GM13976 (cell line): ENCODE data around the gene TMBIM4.

ENCODE experiments used
- DNase-seq: peaks from one replicate; pipeline ENCODE4 v3.0.0; 2012; ENCODE audit warnings: low spot score
- CTCF ChIP-seq: IDR thresholded peaks from 2 replicates; pipeline ENCODE4 v1.5.1; 2012; ENCODE audit warnings: borderline replicate concordance, mild to moderate bottlenecking; ENCODE audit not compliant: insufficient read depth; ENCODE audit errors: extremely low read depth, missing control alignments, control extremely low read depth
- in situ Hi-C: fragments of 300-500 bp; cut with MboI; formaldehyde crosslinking; loops from one replicate; pipeline ENCODE4 v1.12.0; 2022; ENCODE audit warnings: low sequenced_read_pairs, mixed read lengths, inconsistent platforms; ENCODE audit not compliant: unreplicated experiment

Gene TMBIM4

GRCh38 chr12:66107451-66107915, 62.3 kb downstream of the TMBIM4 start:
- in situ Hi-C loops, result loop anchor here (25.0 kb wide), 1 partner anchor 1220 kb away; no protein-coding TSS in a partner anchor
- DNase-seq, result peak; percentile 70
- peak; percentile 85 for TF ChIP-seq CTCF

- DNase-seq, result no peak
- in situ Hi-C loops, result loop anchor here (25.0 kb wide), 1 partner anchor 1216 kb away; no protein-coding TSS in a partner anchor
- TF ChIP-seq CTCF, result no peak
Measured at GRCh38 chr12:66103016-66103913, 66.5 kb downstream of the TMBIM4 start.

GRCh38 chr12:66092559-66093269, 77.1 kb downstream of the TMBIM4 start:
- in situ Hi-C loops, result loop anchor here (25.0 kb wide), 2 partner anchors 480 to 780 kb away; no protein-coding TSS in a partner anchor

GRCh38 chr12:66090157-66090556, 79.6 kb downstream of the TMBIM4 start:
- in situ Hi-C loops, result loop anchor here (25.0 kb wide), 2 partner anchors 478 to 778 kb away; no protein-coding TSS in a partner anchor

More at GRCh38 chr12:66092559-66093269, 77.1 kb downstream of the TMBIM4 start:
- no peak for DNase-seq
- no peak for TF ChIP-seq CTCF

GRCh38 chr12:66087365-66087943, 82.3 kb downstream of the TMBIM4 start:
- peak; percentile 46 for TF ChIP-seq CTCF

More at GRCh38 chr12:66090157-66090556, 79.6 kb downstream of the TMBIM4 start:
- DNase-seq, result no peak
- no peak for TF ChIP-seq CTCF

GRCh38 chr12:66085998-66086397, 83.8 kb downstream of the TMBIM4 start:
- no peak for TF ChIP-seq CTCF
- no peak for DNase-seq
- in situ Hi-C loops, result loop anchor here (25.0 kb wide), 2 partner anchors 474 to 774 kb away; no protein-coding TSS in a partner anchor

More at GRCh38 chr12:66087365-66087943, 82.3 kb downstream of the TMBIM4 start:
- in situ Hi-C loops, result loop anchor here (25.0 kb wide), 2 partner anchors 475 to 775 kb away; no protein-coding TSS in a partner anchor
- DNase-seq, result peak; percentile 57
